ENCODE measurements around the gene NR2C2. TPM values are rescaled to one million over a fixed set of nuclear protein-coding genes. Genes with fewer than 3 reads are reported as not detected.

Gene NR2C2
- total RNA-seq, 1 experiment from 2014 or later: 46.8 TPM

DNA sequence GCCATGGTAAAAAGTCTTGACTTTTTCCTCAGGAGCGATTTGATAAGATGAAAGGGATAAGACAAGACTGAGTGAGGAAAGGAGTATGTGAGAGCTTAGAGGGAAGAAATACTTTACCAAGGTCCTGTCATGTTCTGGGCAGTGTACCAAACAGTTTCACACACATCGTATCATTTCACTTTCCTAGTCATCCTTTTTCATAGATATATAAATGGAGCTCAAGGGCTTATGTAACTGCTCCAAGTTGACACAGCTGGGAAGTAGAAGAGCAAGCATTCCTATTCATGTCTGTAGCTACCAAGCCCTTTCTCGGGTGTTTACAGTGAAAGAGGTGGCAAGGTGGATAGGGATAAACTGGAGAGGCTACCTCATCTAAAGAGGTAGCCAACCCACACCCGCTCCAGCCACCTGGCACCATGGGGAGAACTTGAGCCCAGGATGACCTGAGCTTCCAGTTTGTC, 60.3 kb downstream of the NR2C2 start:
- H3K79me2 ChIP-seq (ENCODE audit: low read length): peaks cover 8% of the 10 kb centered on the region
- H4K20me1 ChIP-seq (ENCODE audit: insufficient read depth, low read depth, low read length): no peaks in the 10 kb centered on the region
- H3K9ac ChIP-seq (ENCODE audit: low read length): no peak overlapping the region
- H3K4me1 ChIP-seq (ENCODE audit: low read length): no peaks in the 10 kb centered on the region
- no peak overlapping the region for H2AFZ ChIP-seq (ENCODE audit: low read length)
- H3K9me3 ChIP-seq (ENCODE audit: low read length): no peaks in the 10 kb centered on the region
- H3K36me3 ChIP-seq (ENCODE audit: insufficient read depth, low read length): no peaks in the 10 kb centered on the region
- H3K9me2 ChIP-seq (replicated peaks; ENCODE audit: insufficient read depth, low read length): no peaks in the 10 kb centered on the region
- H3K4me2 ChIP-seq (ENCODE audit: low read depth, low read length, poor library complexity, severe bottlenecking): no peak overlapping the region
- H3K27ac ChIP-seq (ENCODE audit: low read length): no peak overlapping the region
- DNase-seq: no peak
- H3K27me3 ChIP-seq (ENCODE audit: low read length): no peaks in the 10 kb centered on the region
- no peak overlapping the region for H3K4me3 ChIP-seq (ENCODE audit: low read length)

DNA sequence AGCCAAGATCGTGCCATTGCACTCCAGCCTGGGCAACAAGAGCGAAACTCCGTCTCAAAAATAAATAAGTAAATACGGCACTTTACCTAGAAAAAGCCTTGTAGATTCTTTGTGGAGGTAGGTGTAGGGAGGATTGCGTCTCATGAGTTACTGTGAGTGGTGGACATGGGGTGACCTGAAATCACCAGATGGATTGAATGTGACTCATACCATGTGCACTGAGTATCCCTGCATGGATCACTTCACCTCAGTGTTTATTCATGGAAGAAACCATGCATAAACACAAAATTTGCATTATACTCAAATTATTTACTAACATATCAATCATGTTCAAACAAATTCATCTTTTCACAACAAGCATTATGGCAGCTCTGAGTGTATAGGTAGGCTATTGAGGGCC, 61.8 kb downstream of the NR2C2 start:
- H3K4me1 ChIP-seq (ENCODE audit: low read length): no peaks in the 10 kb centered on the region
- peaks cover 7% of the 10 kb centered on the region; the same call in 1 of the 2 replicates for H3K36me3 ChIP-seq (ENCODE audit: insufficient read depth, low read length)
- H3K9ac ChIP-seq (ENCODE audit: low read length): no peak overlapping the region
- H3K79me2 ChIP-seq (ENCODE audit: low read length): no peaks in the 10 kb centered on the region; the same call in 1 of the 2 replicates
- no peaks in the 10 kb centered on the region for H3K9me3 ChIP-seq (ENCODE audit: low read length)
- H3K4me2 ChIP-seq (ENCODE audit: low read depth, low read length, poor library complexity, severe bottlenecking): no peak overlapping the region
- H4K20me1 ChIP-seq (ENCODE audit: insufficient read depth, low read depth, low read length): no peaks in the 10 kb centered on the region
- no peak for DNase-seq
- H3K27ac ChIP-seq (ENCODE audit: low read length): no peak overlapping the region
- H3K27me3 ChIP-seq (ENCODE audit: low read length): no peaks in the 10 kb centered on the region
- no peaks in the 10 kb centered on the region for H3K9me2 ChIP-seq (replicated peaks; ENCODE audit: insufficient read depth, low read length)
- H2AFZ ChIP-seq (ENCODE audit: low read length): no peak overlapping the region
- no peak overlapping the region for H3K4me3 ChIP-seq (ENCODE audit: low read length)

DNA sequence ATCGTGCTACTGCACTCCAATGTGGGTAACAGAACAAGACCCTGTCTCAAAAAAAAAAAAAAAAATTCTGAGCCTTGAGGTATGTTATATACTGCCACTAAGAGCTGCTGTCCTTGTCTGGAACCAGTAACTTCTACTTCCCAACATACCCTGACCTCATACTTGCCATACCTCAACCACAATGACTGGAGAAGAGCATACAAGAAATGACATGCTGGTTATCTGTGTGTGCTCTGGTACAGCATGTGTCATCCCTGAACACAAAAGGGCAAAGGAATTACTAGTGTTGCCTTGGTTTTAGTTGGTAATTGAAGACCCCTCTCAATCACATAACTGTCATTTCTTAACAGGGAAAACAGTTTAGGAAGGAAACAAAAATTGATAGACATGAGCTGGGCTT, 63.3 kb downstream of the NR2C2 start:
- Histone ChIP-seq H3K9ac (ENCODE audit: low read length) (no peak overlapping the region), H2AFZ (ENCODE audit: low read length) (no peak overlapping the region)

DNA sequence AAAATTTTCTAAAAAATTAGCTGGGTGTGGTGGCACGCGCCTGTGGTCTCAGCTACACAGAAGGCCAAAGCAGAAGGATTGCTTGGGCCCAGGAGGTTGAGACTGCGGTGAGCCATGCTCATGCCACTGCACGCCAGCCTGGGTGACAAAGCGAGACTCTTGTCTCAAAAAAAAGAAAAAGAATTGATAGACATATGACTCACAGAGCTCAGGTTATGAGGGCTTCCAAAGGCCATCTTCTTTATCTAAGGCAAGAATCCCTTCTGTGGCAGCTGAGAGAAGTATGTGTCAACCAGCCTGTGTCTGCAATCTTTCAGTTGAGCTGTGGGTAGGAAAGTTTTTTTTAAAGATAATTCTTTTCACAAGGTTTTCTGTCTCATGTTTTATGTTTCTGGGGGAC, 63.8 kb downstream of the NR2C2 start:
- no peaks in the 10 kb centered on the region for H4K20me1 ChIP-seq (ENCODE audit: insufficient read depth, low read depth, low read length)
- H3K36me3 ChIP-seq (ENCODE audit: insufficient read depth, low read length): peaks cover 9% of the 10 kb centered on the region; the same call in 1 of the 2 replicates
- H3K4me2 ChIP-seq (ENCODE audit: low read depth, low read length, poor library complexity, severe bottlenecking): no peak overlapping the region
- H3K4me1 ChIP-seq (ENCODE audit: low read length): no peaks in the 10 kb centered on the region
- H3K27ac ChIP-seq (ENCODE audit: low read length): no peak overlapping the region
- DNase-seq: no peak
- H3K9me3 ChIP-seq (ENCODE audit: low read length): no peaks in the 10 kb centered on the region
- H3K9ac ChIP-seq (ENCODE audit: low read length): no peak overlapping the region
- no peaks in the 10 kb centered on the region for H3K9me2 ChIP-seq (replicated peaks; ENCODE audit: insufficient read depth, low read length)
- no peak overlapping the region for H3K4me3 ChIP-seq (ENCODE audit: low read length)
- H2AFZ ChIP-seq (ENCODE audit: low read length): no peak overlapping the region
- H3K27me3 ChIP-seq (ENCODE audit: low read length): no peaks in the 10 kb centered on the region
- H3K79me2 ChIP-seq (ENCODE audit: low read length): no peaks in the 10 kb centered on the region; the same call in 1 of the 2 replicates

More for the DNA sequence above, 63.3 kb downstream of the NR2C2 start:
- DNase-seq: no peak
- Histone ChIP-seq H3K79me2 (ENCODE audit: low read length) (no peaks in the 10 kb centered on the region; the same call in 1 of the 2 replicates), H3K27ac (ENCODE audit: low read length) (no peak overlapping the region), H3K9me3 (ENCODE audit: low read length) (no peaks in the 10 kb centered on the region), H3K4me1 (ENCODE audit: low read length) (no peaks in the 10 kb centered on the region), H3K4me3 (ENCODE audit: low read length) (no peak overlapping the region), H3K9me2 (replicated peaks; ENCODE audit: insufficient read depth, low read length) (no peaks in the 10 kb centered on the region), H4K20me1 (ENCODE audit: insufficient read depth, low read depth, low read length) (no peaks in the 10 kb centered on the region), H3K27me3 (ENCODE audit: low read length) (no peaks in the 10 kb centered on the region), H3K4me2 (ENCODE audit: low read depth, low read length, poor library complexity, severe bottlenecking) (no peak overlapping the region), H3K36me3 (ENCODE audit: insufficient read depth, low read length) (peaks cover 9% of the 10 kb centered on the region; the same call in 1 of the 2 replicates)

DNA sequence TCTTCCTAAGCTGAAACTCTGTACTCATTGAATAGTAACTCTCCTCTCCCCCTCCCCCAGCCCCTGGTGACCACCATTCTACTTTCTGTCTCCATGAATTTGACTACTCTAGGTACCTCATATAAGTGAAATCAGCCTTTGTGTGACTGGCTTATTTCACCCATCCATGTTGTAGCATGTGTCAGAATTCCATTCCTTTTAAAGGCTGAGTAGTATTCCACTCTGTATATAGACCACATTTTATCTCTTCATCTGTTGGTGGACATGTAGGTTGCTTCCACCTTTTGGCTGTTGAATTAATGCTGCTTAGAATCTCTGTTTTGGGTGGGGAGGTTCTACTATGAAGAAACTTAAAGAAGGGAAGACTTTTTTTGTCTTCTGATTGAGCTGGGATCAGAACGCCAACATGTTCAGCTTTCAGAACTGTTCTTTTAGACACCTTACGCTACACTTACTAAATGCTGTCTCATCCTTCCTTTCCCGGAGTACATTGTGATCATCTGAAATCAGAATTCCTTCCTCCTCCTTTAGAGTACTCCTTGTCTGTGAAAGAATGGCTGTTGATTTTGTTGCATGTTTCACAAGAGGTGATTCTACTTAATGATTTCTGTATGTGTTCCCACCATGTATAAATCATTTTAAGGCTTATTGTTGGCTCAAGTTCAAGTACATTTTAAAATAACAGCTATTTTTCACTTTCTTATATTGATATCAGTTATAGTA, 67.4 kb downstream of the NR2C2 start:
- Histone ChIP-seq H3K9me3 (ENCODE audit: low read length) (no peaks in the 10 kb centered on the region), H3K4me1 (ENCODE audit: low read length) (no peaks in the 10 kb centered on the region), H3K79me2 (ENCODE audit: low read length) (no peaks in the 10 kb centered on the region; the same call in 1 of the 2 replicates), H3K9ac (ENCODE audit: low read length) (no peak overlapping the region), H2AFZ (ENCODE audit: low read length) (no peak overlapping the region), H3K36me3 (ENCODE audit: insufficient read depth, low read length) (peaks cover 12% of the 10 kb centered on the region; the same call in 1 of the 2 replicates), H4K20me1 (ENCODE audit: insufficient read depth, low read depth, low read length) (no peaks in the 10 kb centered on the region), H3K4me2 (ENCODE audit: low read depth, low read length, poor library complexity, severe bottlenecking) (no peak overlapping the region), H3K27ac (ENCODE audit: low read length) (no peak overlapping the region), H3K4me3 (ENCODE audit: low read length) (no peak overlapping the region), H3K27me3 (ENCODE audit: low read length) (no peaks in the 10 kb centered on the region), H3K9me2 (replicated peaks; ENCODE audit: insufficient read depth, low read length) (no peaks in the 10 kb centered on the region)
- no peak for DNase-seq

DNA sequence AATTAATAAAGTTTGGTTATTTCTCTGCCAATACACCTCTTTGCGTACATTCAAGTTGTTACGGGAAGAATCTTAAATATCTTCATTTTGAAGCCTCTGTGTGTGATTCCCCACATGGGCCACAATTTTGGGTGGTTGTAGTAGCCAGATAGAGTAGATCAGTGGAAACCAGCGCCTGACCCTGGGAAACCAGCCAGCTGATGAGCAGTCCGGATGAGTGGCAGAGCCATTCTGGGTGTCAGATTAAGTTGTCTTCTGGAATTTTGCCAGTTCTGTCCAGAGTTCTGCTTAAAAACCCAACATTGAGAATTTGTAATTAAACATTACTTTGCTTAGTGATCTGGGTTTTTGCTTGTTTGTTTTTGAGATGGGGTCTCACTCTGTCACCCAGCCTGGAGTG, 68.1 kb downstream of the NR2C2 start:
- no peaks in the 10 kb centered on the region for H3K9me3 ChIP-seq (ENCODE audit: low read length)

DNA sequence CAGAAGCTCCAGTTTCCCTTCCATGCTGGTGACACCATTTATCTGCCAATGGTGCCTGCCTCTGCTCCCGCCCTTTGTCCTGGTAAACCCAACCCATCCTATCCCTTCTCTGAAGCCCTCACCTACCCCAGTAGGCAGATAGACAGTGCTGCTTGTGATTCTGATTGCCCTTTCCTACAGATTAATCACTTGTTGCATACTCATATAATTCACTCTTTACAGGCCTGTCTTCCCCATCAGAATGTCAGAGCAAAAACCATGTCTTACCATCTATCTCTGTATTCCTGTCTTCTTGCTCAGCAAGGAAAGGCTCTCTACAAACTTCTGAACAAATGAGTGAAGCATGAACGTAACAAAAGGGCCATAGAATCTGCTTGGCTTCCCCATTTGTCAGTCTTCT, 69.8 kb downstream of the NR2C2 start:
- no peak overlapping the region for H3K4me2 ChIP-seq (ENCODE audit: low read depth, low read length, poor library complexity, severe bottlenecking)
- H4K20me1 ChIP-seq (ENCODE audit: insufficient read depth, low read depth, low read length): no peaks in the 10 kb centered on the region
- H3K36me3 ChIP-seq (ENCODE audit: insufficient read depth, low read length): peaks cover 18% of the 10 kb centered on the region; the same call in 1 of the 2 replicates
- H3K79me2 ChIP-seq (ENCODE audit: low read length): no peaks in the 10 kb centered on the region; the same call in 1 of the 2 replicates
- H3K9ac ChIP-seq (ENCODE audit: low read length): no peak overlapping the region
- H3K9me3 ChIP-seq (ENCODE audit: low read length): no peaks in the 10 kb centered on the region
- H3K27me3 ChIP-seq (ENCODE audit: low read length): no peaks in the 10 kb centered on the region
- H3K27ac ChIP-seq (ENCODE audit: low read length): no peak overlapping the region
- no peak for DNase-seq
- no peak overlapping the region for H2AFZ ChIP-seq (ENCODE audit: low read length)
- H3K9me2 ChIP-seq (replicated peaks; ENCODE audit: insufficient read depth, low read length): no peaks in the 10 kb centered on the region
- no peaks in the 10 kb centered on the region for H3K4me1 ChIP-seq (ENCODE audit: low read length)
- H3K4me3 ChIP-seq (ENCODE audit: low read length): no peak overlapping the region

More for the DNA sequence above, 68.1 kb downstream of the NR2C2 start:
- Histone ChIP-seq H4K20me1 (ENCODE audit: insufficient read depth, low read depth, low read length) (no peaks in the 10 kb centered on the region), H2AFZ (ENCODE audit: low read length) (no peak overlapping the region), H3K79me2 (ENCODE audit: low read length) (no peaks in the 10 kb centered on the region; the same call in 1 of the 2 replicates), H3K27me3 (ENCODE audit: low read length) (no peaks in the 10 kb centered on the region), H3K4me3 (ENCODE audit: low read length) (no peak overlapping the region), H3K4me1 (ENCODE audit: low read length) (no peaks in the 10 kb centered on the region), H3K27ac (ENCODE audit: low read length) (no peak overlapping the region), H3K4me2 (ENCODE audit: low read depth, low read length, poor library complexity, severe bottlenecking) (no peak overlapping the region), H3K36me3 (ENCODE audit: insufficient read depth, low read length) (peaks cover 15% of the 10 kb centered on the region; the same call in 1 of the 2 replicates), H3K9me2 (replicated peaks; ENCODE audit: insufficient read depth, low read length) (no peaks in the 10 kb centered on the region), H3K9ac (ENCODE audit: low read length) (no peak overlapping the region)
- DNase-seq: no peak

DNA sequence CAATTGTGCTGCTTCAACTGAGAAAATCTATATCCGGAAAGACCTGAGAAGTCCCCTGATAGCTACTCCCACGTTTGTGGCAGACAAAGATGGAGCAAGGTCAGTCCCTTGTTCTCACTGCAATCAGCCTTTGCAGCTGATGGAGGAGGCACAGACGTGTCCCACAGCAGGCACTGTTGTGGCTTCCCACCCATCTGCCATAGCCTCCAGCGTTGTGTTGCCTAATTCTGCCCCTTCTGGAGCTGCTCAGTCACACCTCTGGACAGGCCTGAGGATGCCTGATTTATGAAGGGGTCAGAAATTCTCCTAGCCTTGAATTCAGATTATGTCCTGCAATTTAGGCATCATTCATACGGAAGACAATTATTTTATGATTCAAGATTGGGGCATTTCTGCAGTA, 75.9 kb downstream of the NR2C2 start:
- no peak for DNase-seq
- no peak overlapping the region for H2AFZ ChIP-seq (ENCODE audit: low read length)
- no peaks in the 10 kb centered on the region for H4K20me1 ChIP-seq (ENCODE audit: insufficient read depth, low read depth, low read length)
- peaks cover 20% of the 10 kb centered on the region; the same call in 1 of the 2 replicates for H3K36me3 ChIP-seq (ENCODE audit: insufficient read depth, low read length)
- no peak overlapping the region for H3K9ac ChIP-seq (ENCODE audit: low read length)
- no peaks in the 10 kb centered on the region for H3K27me3 ChIP-seq (ENCODE audit: low read length)
- H3K4me1 ChIP-seq (ENCODE audit: low read length): no peaks in the 10 kb centered on the region
- no peak overlapping the region for H3K27ac ChIP-seq (ENCODE audit: low read length)
- no peaks in the 10 kb centered on the region for H3K9me3 ChIP-seq (ENCODE audit: low read length)
- no peak overlapping the region for H3K4me3 ChIP-seq (ENCODE audit: low read length)
- H3K4me2 ChIP-seq (ENCODE audit: low read depth, low read length, poor library complexity, severe bottlenecking): no peak overlapping the region
- no peaks in the 10 kb centered on the region for H3K9me2 ChIP-seq (replicated peaks; ENCODE audit: insufficient read depth, low read length)
- no peaks in the 10 kb centered on the region for H3K79me2 ChIP-seq (ENCODE audit: low read length)

Data from Karpas-422 (cell line).